ENCODE data around the gene ABCB8. TPM values are rescaled to one million over a fixed set of nuclear protein-coding genes. Genes with fewer than 3 reads are reported as not detected.

Gene ABCB8
- total and polyA plus RNA-seq, 2 donors (not counting 3 experiments of a cell fraction or from before 2014, with no cell fraction given) = 38.0 to 46.3 TPM

DNA sequence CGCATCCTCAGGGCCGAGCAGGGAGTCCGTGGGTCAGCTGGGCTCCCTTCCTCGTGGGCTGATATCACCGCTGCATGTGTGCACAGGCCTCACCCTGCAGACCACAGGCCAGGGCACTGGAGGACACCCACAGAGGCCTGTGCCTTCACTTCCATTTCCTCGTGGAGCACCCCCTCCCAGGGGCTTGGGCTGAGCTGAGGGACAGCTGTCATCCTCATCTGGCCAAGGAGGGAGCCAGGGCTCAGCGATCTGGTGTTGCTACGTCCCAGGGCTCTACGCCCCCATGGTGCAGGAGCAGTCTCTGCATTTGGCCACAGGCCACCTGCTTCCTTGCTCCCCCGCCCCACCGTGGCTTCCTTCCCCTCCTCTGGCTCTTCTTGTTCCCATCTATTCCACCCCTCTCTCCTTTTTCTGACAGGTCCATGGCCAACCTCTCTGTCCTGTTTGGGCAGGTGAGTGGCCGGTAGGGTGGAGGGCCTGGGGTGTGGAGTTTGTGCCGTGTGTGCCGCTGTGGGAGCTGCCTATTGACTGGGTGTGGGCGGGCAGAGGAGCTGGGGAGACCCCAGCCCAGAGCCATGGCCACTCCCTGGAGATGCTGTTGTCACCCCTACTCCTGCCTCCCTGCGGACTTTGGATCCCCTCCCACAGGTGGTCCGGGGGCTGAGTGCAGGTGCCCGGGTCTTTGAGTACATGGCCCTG lies 11.7 kb downstream of the ABCB8 start:
- Histone ChIP-seq H3K9me1 (replicated peaks; ENCODE audit: control insufficient read depth, extremely low read depth, insufficient read depth, low read length) (no peaks in the 10 kb centered on the region), H3K79me2 (ENCODE audit: control insufficient read depth, insufficient read depth, low read length) (no peaks in the 10 kb centered on the region), H3K36me3 (ENCODE audit: control insufficient read depth in 2 of 2, extremely low read depth in 1 of 2, insufficient read depth in 2 of 2, low read length in 2 of 2) (peaks cover 0 to 8% of the 10 kb centered on the region in 2 experiments), H2AFZ (ENCODE audit: low read depth, low read length) (no peak overlapping the region), H3K4me2 (ENCODE audit: insufficient read depth, low read length) (no peak overlapping the region), H3K9ac (replicated peaks; ENCODE audit: extremely low read depth, insufficient read depth, low read length) (peak overlapping the region; percentile 52), H3K9me3 (replicated peaks; ENCODE audit: control insufficient read depth, insufficient read depth, low read length) (no peaks in the 10 kb centered on the region), H4K20me1 (replicated peaks; ENCODE audit: control insufficient read depth, extremely low read depth, insufficient read depth, low read length) (no peaks in the 10 kb centered on the region), H3K27me3 (ENCODE audit: control insufficient read depth in 2 of 2, insufficient read depth in 2 of 2, low read length in 2 of 2) (no peaks in the 10 kb centered on the region), H3K4me1 (ENCODE audit: control insufficient read depth, extremely low read depth, insufficient read depth, low read length) (peaks cover 20% of the 10 kb centered on the region), H3K27ac (ENCODE audit: insufficient read depth, low read depth, low read length) (peak overlapping the region; percentile 85), H3K4me3 (replicated peaks in 1 of 3; ENCODE audit: insufficient read depth in 1 of 3, low read depth in 1 of 3, low read length in 3 of 3) (no peak overlapping the region)
- intact Hi-C loops (cut with micrococcal nuclease) = loop anchor here (1.0 to 2.0 kb wide), 4 partner anchors 11 to 49 kb away; partner anchors contain the start of gene ABCB8
- FAIRE-seq (peak; percentile 4), DNase-seq (ENCODE audit: low read depth, low spot score) (no peak)
- ChIA-PET CTCF (interaction anchor here (1.0 to 2.0 kb wide), 10 partner anchors 9 to 77 kb away, joined by 3 to 8 read pairs (median 5); partner anchors contain the start of gene ABCB8), POLR2A (no interaction called here)
- dilution Hi-C loops (cut with MboI; ENCODE audit: extremely low pct_ligation_motif_present, low sequenced_read_pairs) = no loop called here
- TF ChIP-seq, protein P1, sequence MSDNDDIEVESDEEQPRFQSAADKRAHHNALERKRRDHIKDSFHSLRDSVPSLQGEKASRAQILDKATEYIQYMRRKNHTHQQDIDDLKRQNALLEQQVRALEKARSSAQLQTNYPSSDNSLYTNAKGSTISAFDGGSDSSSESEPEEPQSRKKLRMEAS (IDR thresholded peaks at IDR 0.05; ENCODE audit: insufficient read depth, insufficient read length) = no peak
- TF ChIP-seq POLR2A (IDR thresholded peaks at IDR 0.05; ENCODE audit: low read depth, low read length) (no peak), JUN (IDR thresholded peaks at IDR 0.05; ENCODE audit: borderline replicate concordance, insufficient read depth, insufficient read length, low read depth) (no peak), POLR2AphosphoS5 (IDR thresholded peaks at IDR 0.05; ENCODE audit: insufficient read depth, low read depth, low read length) (no peak), FOS (IDR thresholded peaks at IDR 0.05; ENCODE audit: borderline replicate concordance, insufficient read depth, low read length) (no peak), EZH2 (IDR thresholded peaks at IDR 0.05; ENCODE audit: borderline replicate concordance, low read depth, low read length, severe bottlenecking) (no peak), MYC (IDR thresholded peaks at IDR 0.05; ENCODE audit: low read depth, low read length) (no peak), GATA2 (IDR thresholded peaks at IDR 0.05; ENCODE audit: insufficient read depth, insufficient read length, low read depth, low read length) (no peak)
- TF ChIP-seq, protein P2, sequence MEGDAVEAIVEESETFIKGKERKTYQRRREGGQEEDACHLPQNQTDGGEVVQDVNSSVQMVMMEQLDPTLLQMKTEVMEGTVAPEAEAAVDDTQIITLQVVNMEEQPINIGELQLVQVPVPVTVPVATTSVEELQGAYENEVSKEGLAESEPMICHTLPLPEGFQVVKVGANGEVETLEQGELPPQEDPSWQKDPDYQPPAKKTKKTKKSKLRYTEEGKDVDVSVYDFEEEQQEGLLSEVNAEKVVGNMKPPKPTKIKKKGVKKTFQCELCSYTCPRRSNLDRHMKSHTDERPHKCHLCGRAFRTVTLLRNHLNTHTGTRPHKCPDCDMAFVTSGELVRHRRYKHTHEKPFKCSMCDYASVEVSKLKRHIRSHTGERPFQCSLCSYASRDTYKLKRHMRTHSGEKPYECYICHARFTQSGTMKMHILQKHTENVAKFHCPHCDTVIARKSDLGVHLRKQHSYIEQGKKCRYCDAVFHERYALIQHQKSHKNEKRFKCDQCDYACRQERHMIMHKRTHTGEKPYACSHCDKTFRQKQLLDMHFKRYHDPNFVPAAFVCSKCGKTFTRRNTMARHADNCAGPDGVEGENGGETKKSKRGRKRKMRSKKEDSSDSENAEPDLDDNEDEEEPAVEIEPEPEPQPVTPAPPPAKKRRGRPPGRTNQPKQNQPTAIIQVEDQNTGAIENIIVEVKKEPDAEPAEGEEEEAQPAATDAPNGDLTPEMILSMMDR (IDR thresholded peaks at IDR 0.05; ENCODE audit: extremely low read depth in 1 of 2, insufficient read depth in 1 of 2, low read depth in 1 of 2, low read length in 2 of 2) = no peak
- no TSS peak for BruUV-seq (replicated peaks)

Measured in endothelial cell of umbilical vein (primary cell).